Tibial artery (tissue), 4 donors: Measurements from ENCODE around the gene PHOSPHO2.
A peak's percentile ranks its signal among the peaks of the same experiment; 100 is the strongest.

Source experiments
- DNase-seq, 2 donors: peaks; one replicate each; pipeline ENCODE4 v3.0.0-alpha.2; 2019
- H3K27ac ChIP-seq, 2 donors: fragments of 200-600 bp; sonication (generic) in 1 of 2; 1 replicate in 1 of 2; 2 replicates in 1 of 2; pipeline ENCODE4 v1.5.1; 2018 to 2019; ENCODE audit warnings: mild to moderate bottlenecking in 1 of 2
- H3K27me3 ChIP-seq, 2 donors: fragments of 200-600 bp; sonication (generic) in 1 of 2; one replicate each; pipeline versions ENCODE4 v1.5.1 to v1.6.0; 2016 to 2019
- H3K36me3 ChIP-seq, 3 donors: fragments of 200-600 bp; sonication (generic) in 2 of 3; one replicate each; pipeline ENCODE4 v1.5.1; 2016 to 2019; ENCODE audit warnings: mild to moderate bottlenecking in 2 of 3
- H3K4me1 ChIP-seq, 4 donors: fragments of 200-600 bp; sonication (generic) in 2 of 4; 1 replicate in 3 of 4; 2 replicates in 1 of 4; pipeline ENCODE4 v1.5.1; 2016 to 2019
- H3K4me3 ChIP-seq, 2 donors: fragments of 200-600 bp; sonication (generic) in 1 of 2; 1 replicate in 1 of 2; 2 replicates in 1 of 2; pipeline ENCODE4 v1.5.1; 2018 to 2019; ENCODE audit warnings: mild to moderate bottlenecking in 2 of 2
- H3K9me3 ChIP-seq, 3 donors: fragments of 200-600 bp; sonication (generic) in 1 of 3; one replicate each; pipeline ENCODE4 v1.5.1; 2016 to 2019
- intact Hi-C: fragments of 100-400 bp; cut with DNase I; formaldehyde crosslinking; loops from one replicate; pipeline ENCODE4 v1.15.0; 2023; ENCODE audit warnings: low total_unique reads
- TF ChIP-seq, protein P1 (sequence below), 2 experiments: fragments of 200-600 bp in 1 of 2; fragments of 450-650 bp in 1 of 2; IDR thresholded peaks; one replicate each; pipeline ENCODE4 v1.5.1; 2017 to 2019; ENCODE audit warnings: antibody characterized with exemption in 2 of 2, mild to moderate bottlenecking in 1 of 2, moderate library complexity in 1 of 2

Gene PHOSPHO2, protein sequence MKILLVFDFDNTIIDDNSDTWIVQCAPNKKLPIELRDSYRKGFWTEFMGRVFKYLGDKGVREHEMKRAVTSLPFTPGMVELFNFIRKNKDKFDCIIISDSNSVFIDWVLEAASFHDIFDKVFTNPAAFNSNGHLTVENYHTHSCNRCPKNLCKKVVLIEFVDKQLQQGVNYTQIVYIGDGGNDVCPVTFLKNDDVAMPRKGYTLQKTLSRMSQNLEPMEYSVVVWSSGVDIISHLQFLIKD

DNA sequence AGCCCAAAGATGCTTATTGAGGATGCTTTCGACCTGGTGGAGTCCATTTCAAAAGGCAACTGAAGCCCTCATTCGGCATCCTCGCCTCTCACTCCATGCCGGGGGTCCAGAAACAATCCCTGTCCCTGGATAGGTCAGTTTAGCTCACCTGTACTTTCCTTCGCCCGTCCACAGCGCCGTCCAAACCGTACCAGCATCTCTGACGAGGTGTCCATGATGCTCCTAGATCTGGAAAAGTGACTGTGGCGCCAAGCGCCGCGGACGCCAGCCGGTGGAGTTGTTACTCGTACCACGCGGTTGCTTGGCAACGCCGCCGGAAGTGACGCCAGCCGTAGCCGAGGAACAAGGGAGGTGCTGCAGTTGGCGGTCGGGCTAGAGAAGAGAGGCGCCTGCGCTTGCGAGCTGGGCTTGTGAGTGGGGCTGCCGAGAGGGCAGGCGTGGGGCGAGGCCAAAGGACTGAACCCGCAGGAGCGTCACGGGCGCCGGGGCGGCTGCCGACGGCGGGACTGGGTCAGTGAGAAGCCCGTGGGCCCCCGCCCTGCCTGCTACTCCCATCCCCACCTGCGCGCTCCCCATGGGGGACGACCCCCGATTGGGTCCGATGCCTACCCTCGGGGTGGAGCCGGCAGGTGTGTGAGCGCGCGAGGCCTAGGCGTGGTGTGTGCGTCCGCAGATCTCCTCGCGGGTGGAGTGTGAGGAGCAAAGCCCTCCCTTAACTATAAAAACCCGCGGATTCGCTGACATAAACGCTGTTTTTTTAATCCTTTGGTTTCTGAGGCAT, at the start of gene PHOSPHO2, which contains the start of gene CFAP210:
Gene PHOSPHO2 (plus strand): TSS at position 357 of the 781 bp plus-strand sequence. CDS start 6,503 bp downstream, outside the sequence.
Gene CFAP210 (minus strand): TSS at position 293 of the 781 bp plus-strand sequence. CDS start 78 bp downstream, at position 215.
- TF ChIP-seq, protein P1, sequence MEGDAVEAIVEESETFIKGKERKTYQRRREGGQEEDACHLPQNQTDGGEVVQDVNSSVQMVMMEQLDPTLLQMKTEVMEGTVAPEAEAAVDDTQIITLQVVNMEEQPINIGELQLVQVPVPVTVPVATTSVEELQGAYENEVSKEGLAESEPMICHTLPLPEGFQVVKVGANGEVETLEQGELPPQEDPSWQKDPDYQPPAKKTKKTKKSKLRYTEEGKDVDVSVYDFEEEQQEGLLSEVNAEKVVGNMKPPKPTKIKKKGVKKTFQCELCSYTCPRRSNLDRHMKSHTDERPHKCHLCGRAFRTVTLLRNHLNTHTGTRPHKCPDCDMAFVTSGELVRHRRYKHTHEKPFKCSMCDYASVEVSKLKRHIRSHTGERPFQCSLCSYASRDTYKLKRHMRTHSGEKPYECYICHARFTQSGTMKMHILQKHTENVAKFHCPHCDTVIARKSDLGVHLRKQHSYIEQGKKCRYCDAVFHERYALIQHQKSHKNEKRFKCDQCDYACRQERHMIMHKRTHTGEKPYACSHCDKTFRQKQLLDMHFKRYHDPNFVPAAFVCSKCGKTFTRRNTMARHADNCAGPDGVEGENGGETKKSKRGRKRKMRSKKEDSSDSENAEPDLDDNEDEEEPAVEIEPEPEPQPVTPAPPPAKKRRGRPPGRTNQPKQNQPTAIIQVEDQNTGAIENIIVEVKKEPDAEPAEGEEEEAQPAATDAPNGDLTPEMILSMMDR (IDR thresholded peaks at IDR 0.05): no peak
- DNase-seq: peak; percentile 99 to 100
- Histone ChIP-seq H3K4me1 (peaks cover 0 to 13% (median 8%) of the 10 kb centered on the region in 4 donors), H3K36me3 (peaks cover 0 to 6% (median 5%) of the 10 kb centered on the region in 3 donors), H3K27me3 (no peaks in the 10 kb centered on the region), H3K27ac (peak within 1 kb of the TSS; percentile 85 to 87), H3K9me3 (no peaks in the 10 kb centered on the region), H3K4me3 (peak within 1 kb of the TSS; percentile 81 to 91)
- intact Hi-C loops: loop anchor here (2.0 to 10.0 kb wide), 2 partner anchors 38 to 100 kb away; partner anchors contain the start of genes KLHL23 and SSB

DNA sequence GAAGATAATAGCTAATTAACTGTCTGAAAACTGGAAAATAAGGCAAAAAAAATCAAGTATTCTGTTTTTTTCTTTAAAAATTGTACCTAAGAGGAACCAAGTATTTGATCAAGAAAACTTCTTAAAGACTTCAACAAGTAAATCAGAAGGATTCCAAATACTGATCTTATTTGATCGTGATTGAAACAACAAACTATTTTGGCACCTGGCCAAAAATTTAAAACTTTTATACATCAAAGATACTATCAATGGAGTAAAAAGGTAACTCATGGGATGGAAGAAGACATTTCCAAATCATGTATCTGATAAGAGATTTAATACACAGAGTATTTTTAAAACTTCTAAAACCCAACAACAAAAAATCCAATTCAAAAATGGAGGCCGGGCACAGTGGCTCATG, 46.8 kb upstream of the PHOSPHO2 start:
- Histone ChIP-seq H3K4me3 (no peak overlapping the region), H3K27me3 (peaks cover 0 to 3% of the 10 kb centered on the region in 2 donors), H3K36me3 (no peaks in the 10 kb centered on the region), H3K27ac (no peak overlapping the region), H3K9me3 (no peaks in the 10 kb centered on the region), H3K4me1 (no peaks in the 10 kb centered on the region)
- TF ChIP-seq, protein P1 (IDR thresholded peaks at IDR 0.05): no peak
- intact Hi-C loops: no loop called here
- DNase-seq: no peak

DNA sequence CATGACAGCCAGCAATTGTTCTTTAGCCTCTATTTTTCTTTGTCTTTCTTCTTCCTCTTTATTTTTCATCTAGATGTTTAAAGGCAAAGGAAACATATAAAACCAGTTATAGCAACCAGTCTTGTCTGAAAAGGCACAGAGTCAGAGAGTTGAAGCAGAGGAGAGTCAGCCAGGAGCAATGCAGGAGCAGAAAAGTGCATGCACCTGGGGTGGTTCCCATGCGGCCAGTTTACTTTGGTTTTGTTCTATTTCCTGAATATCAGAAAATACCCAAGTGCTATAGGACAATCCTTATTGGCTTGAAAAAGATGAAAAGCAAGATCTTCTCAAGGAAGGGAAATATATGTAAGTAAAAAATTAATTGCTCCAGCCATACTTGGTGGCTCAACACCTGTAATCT, 45.0 kb upstream of the PHOSPHO2 start:
- Histone ChIP-seq H3K4me1 (no peaks in the 10 kb centered on the region), H3K4me3 (no peak overlapping the region), H3K27me3 (peaks cover 0 to 7% of the 10 kb centered on the region in 2 donors), H3K9me3 (no peaks in the 10 kb centered on the region), H3K36me3 (no peaks in the 10 kb centered on the region), H3K27ac (no peak overlapping the region)
- DNase-seq: no peak
- TF ChIP-seq, protein P1 (IDR thresholded peaks at IDR 0.05): no peak
- intact Hi-C loops: no loop called here

DNA sequence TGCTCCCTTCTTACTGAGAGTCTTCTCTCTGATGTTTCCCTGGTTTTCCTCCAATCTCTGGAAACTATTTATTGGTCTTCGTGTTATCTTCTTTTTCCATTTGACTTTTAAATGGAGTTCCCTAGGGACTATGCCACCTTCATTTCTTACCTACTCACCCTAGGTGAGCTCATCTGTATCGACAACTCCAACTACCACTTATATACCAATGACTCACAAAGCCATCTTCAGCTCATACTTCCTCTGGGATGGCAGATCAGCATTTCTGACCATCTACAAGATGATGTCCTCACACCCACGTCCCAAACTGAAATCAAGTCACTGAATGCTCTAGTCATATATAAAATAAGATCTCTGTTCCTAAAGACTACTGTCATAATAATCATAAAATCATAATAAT, 40.6 kb upstream of the PHOSPHO2 start:
- DNase-seq: no peak
- TF ChIP-seq, protein P1 (IDR thresholded peaks at IDR 0.05): no peak
- no peak overlapping the region for H3K27ac ChIP-seq
- H3K9me3 ChIP-seq: no peaks in the 10 kb centered on the region
- no peaks in the 10 kb centered on the region for H3K36me3 ChIP-seq
- H3K27me3 ChIP-seq: peaks cover 0 to 7% of the 10 kb centered on the region in 2 donors
- intact Hi-C loops: no loop called here
- no peak overlapping the region for H3K4me3 ChIP-seq
- H3K4me1 ChIP-seq: no peaks in the 10 kb centered on the region

DNA sequence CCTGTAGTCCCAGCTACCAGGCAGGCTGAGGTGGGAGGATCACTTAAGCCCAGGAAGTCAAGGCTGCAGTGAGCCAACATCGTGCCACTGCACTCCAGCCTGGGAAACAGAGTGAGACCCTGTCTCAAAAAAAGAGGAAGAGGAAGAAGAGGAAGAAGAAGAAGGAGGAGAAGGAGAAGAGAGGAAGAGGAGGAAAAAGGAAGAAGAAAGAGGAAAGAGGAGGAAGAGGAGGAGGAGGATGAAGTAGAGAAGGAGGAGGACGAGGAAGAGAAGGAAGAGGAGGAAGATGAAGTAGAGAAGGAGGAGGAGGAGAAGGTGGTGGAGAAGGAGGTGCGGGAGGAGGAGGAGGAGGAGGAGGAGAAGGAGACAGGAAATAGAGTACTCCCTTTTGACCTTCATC, 38.1 kb upstream of the PHOSPHO2 start:
- Histone ChIP-seq H3K9me3 (no peaks in the 10 kb centered on the region), H3K36me3 (no peaks in the 10 kb centered on the region), H3K27me3 (peaks cover 0 to 7% of the 10 kb centered on the region in 2 donors), H3K4me3 (no peak overlapping the region), H3K4me1 (no peaks in the 10 kb centered on the region), H3K27ac (no peak overlapping the region)
- no peak for DNase-seq
- intact Hi-C loops: no loop called here
- TF ChIP-seq, protein P1 (IDR thresholded peaks at IDR 0.05): no peak
